ENCODE measurements around the gene KRTAP4-2. TPM values are rescaled to one million over a fixed set of nuclear protein-coding genes. Genes with fewer than 3 reads are reported as not detected.

Gene KRTAP4-2
- total RNA-seq, 4 donors from 2014 or later, result not detected

DNA sequence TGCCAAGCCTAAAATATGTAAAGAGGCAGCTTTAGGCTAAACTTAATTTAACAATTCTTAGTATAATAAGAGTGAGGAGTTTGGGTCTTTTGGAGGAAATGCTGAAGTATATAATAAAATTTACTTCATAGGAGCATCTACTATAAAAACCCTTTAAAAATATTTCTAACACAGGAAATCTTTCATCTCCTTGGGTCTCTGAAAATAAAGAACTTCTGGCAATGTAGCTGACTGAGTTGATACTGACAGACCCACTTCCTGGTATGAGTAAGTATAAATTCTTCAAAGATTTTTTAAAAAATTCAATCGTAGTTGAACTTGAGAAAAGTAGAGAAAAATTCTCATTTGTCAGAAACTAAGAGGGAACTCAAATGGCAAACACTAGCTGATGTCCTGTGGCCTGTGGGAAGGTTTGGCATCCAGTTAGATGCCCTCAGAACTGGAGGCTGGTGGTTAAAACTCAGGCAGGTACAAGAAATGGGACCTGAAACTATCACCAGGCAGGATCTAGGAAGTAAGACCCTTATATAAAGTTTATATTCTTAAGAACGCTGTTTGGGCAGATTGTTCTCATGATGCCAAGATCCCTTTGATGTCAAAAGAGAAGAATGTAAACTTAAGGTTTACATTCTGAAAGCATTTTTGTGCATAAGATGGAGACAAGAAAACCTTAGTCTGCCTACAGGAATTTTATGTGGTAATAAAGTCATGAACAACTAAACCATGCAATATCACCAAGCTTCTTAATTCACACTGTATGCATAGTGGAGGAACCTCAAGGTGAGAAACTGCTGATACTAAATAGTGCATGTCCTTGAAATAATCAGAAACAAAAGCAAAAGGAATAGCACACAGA is 43.9 kb downstream of the KRTAP4-2 start:
- Histone ChIP-seq H3K9me3 (no peaks in the 10 kb centered on the region), H3K4me3 (replicated peaks in 1 of 3) (no peak overlapping the region), H3K27me3 (no peaks in the 10 kb centered on the region), H3K36me3 (no peaks in the 10 kb centered on the region), H3K27ac (no peak overlapping the region), H3K4me1 (no peaks in the 10 kb centered on the region)
- intact Hi-C loops (cut with DNase I), result no loop called here
- no peak for TF ChIP-seq POLR2A (IDR thresholded peaks at IDR 0.05)
- TF ChIP-seq, protein P1, sequence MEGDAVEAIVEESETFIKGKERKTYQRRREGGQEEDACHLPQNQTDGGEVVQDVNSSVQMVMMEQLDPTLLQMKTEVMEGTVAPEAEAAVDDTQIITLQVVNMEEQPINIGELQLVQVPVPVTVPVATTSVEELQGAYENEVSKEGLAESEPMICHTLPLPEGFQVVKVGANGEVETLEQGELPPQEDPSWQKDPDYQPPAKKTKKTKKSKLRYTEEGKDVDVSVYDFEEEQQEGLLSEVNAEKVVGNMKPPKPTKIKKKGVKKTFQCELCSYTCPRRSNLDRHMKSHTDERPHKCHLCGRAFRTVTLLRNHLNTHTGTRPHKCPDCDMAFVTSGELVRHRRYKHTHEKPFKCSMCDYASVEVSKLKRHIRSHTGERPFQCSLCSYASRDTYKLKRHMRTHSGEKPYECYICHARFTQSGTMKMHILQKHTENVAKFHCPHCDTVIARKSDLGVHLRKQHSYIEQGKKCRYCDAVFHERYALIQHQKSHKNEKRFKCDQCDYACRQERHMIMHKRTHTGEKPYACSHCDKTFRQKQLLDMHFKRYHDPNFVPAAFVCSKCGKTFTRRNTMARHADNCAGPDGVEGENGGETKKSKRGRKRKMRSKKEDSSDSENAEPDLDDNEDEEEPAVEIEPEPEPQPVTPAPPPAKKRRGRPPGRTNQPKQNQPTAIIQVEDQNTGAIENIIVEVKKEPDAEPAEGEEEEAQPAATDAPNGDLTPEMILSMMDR (IDR thresholded peaks at IDR 0.05), result no peak
- DNase-seq, result no peak
- WGBS, 2 donors, result 68 to 74% methylated on average over 2 of the region's 2 CpGs

DNA sequence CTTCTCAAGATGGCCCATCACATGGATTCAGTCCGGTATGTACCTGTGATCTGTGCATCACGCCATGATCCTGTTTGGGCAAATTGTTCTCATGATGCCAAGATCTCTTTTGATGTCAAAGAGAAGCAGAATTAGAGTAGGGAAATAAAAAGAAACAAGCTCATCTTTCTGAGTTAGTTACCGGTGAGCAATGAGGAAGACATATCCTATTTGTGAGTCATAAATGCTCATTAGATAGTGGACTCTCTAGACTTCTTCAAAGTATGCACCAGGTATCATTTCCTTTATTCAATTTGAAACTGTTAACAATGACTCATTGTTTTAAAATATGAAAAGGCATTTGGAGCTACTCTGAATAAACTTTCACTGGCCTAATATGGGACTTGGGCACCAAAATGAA is 46.0 kb downstream of the KRTAP4-2 start:
- WGBS, 2 donors, result 92 to 95% methylated on average over 3 of the region's 3 CpGs
- TF ChIP-seq, protein P1 (IDR thresholded peaks at IDR 0.05), result no peak
- no peak for TF ChIP-seq POLR2A (IDR thresholded peaks at IDR 0.05)

More for the DNA sequence above, 46.0 kb downstream of the KRTAP4-2 start:
- Histone ChIP-seq H3K27me3 (no peaks in the 10 kb centered on the region), H3K9me3 (no peaks in the 10 kb centered on the region), H3K4me1 (no peaks in the 10 kb centered on the region), H3K4me3 (replicated peaks in 1 of 3) (no peak overlapping the region), H3K27ac (no peak overlapping the region), H3K36me3 (no peaks in the 10 kb centered on the region)
- intact Hi-C loops (cut with DNase I), result no loop called here
- DNase-seq, result no peak

Small RNAs within 50 kb of the gene (small RNA-seq; reads per million reads assigned to genes)
- gene KRTAP4-17P, result not detected

Other genes with a start within 250 kb of the KRTAP4-2 start
- 1 to 10 TPM in 1 of 4 donors, not detected in 3; 4.6 TPM for gene KRT23, start 240.6 kb downstream of the KRTAP4-2 start, total RNA-seq
- gene KRT39, start 211.3 kb downstream of the KRTAP4-2 start, total RNA-seq, result not detected
- gene KRT40, start 193.9 kb downstream of the KRTAP4-2 start, total RNA-seq, result not detected
- gene KRTAP3-3, start 184.1 kb downstream of the KRTAP4-2 start, total RNA-seq, result not detected
- gene KRTAP3-2, start 178.3 kb downstream of the KRTAP4-2 start, total RNA-seq, result not detected
- gene KRTAP3-1, start 169.1 kb downstream of the KRTAP4-2 start, total RNA-seq, result not detected
- gene KRTAP1-5, start 151.0 kb downstream of the KRTAP4-2 start, total RNA-seq, result not detected
- gene KRTAP1-4, start 148.0 kb downstream of the KRTAP4-2 start, total RNA-seq, result not detected
- gene KRTAP1-3, start 143.3 kb downstream of the KRTAP4-2 start, total RNA-seq, result not detected
- not detected for gene KRTAP1-1, start 136.8 kb downstream of the KRTAP4-2 start, total RNA-seq
- not detected for gene KRTAP2-1, start 130.9 kb downstream of the KRTAP4-2 start, total RNA-seq
- not detected for gene KRTAP2-2, start 123.0 kb downstream of the KRTAP4-2 start, total RNA-seq
- not detected for gene KRTAP2-3, start 118.1 kb downstream of the KRTAP4-2 start, total RNA-seq
- gene KRTAP2-4, start 112.3 kb downstream of the KRTAP4-2 start, total RNA-seq, result not detected
- not detected for gene KRTAP4-7, start 94.1 kb downstream of the KRTAP4-2 start, total RNA-seq
- not detected for gene KRTAP4-8, start 80.1 kb downstream of the KRTAP4-2 start, total RNA-seq
- not detected for gene KRTAP4-16, start 76.0 kb downstream of the KRTAP4-2 start, total RNA-seq
- not detected for gene KRTAP4-9, start 72.8 kb downstream of the KRTAP4-2 start, total RNA-seq
- gene KRTAP4-11, start 59.8 kb downstream of the KRTAP4-2 start, total RNA-seq, result not detected
- not detected for gene KRTAP4-12, start 54.0 kb downstream of the KRTAP4-2 start, total RNA-seq
- not detected for gene KRTAP4-6, start 37.7 kb downstream of the KRTAP4-2 start, total RNA-seq
- not detected for gene KRTAP4-5, start 28.4 kb downstream of the KRTAP4-2 start, total RNA-seq
- gene KRTAP4-4, start 17.5 kb downstream of the KRTAP4-2 start, total RNA-seq, result not detected
- not detected for gene KRTAP4-3, start 10.0 kb downstream of the KRTAP4-2 start, total RNA-seq
- gene KRTAP4-1, start 6.7 kb upstream of the KRTAP4-2 start, total RNA-seq, result not detected
- gene KRTAP9-1, start 11.7 kb upstream of the KRTAP4-2 start, total RNA-seq, result not detected
- gene KRTAP9-2, start 48.4 kb upstream of the KRTAP4-2 start, total RNA-seq, result not detected
- not detected for gene KRTAP9-3, start 54.2 kb upstream of the KRTAP4-2 start, total RNA-seq
- not detected for gene KRTAP9-8, start 59.8 kb upstream of the KRTAP4-2 start, total RNA-seq
- not detected for gene KRTAP9-4, start 71.5 kb upstream of the KRTAP4-2 start, total RNA-seq
- not detected for gene KRTAP9-9, start 77.2 kb upstream of the KRTAP4-2 start, total RNA-seq
- gene KRTAP9-6, start 87.2 kb upstream of the KRTAP4-2 start, total RNA-seq, result not detected
- gene KRTAP9-7, start 97.5 kb upstream of the KRTAP4-2 start, total RNA-seq, result not detected
- gene KRTAP29-1, start 124.6 kb upstream of the KRTAP4-2 start, total RNA-seq, result not detected
- not detected for gene KRTAP16-1, start 131.1 kb upstream of the KRTAP4-2 start, total RNA-seq
- gene KRTAP17-1, start 137.5 kb upstream of the KRTAP4-2 start, total RNA-seq, result not detected
- gene KRT33A, start 172.6 kb upstream of the KRTAP4-2 start, total RNA-seq, result not detected
- gene KRT33B, start 191.6 kb upstream of the KRTAP4-2 start, total RNA-seq, result not detected
- not detected for gene KRT34, start 204.1 kb upstream of the KRTAP4-2 start, total RNA-seq
- not detected for gene KRT31, start 219.4 kb upstream of the KRTAP4-2 start, total RNA-seq
- gene KRT37, start 246.4 kb upstream of the KRTAP4-2 start, total RNA-seq, result not detected